WTC11 (cell line): ENCODE results near the gene ZXDC. TPM values are rescaled to one million over a fixed set of nuclear protein-coding genes. Genes with fewer than 3 reads are reported as not detected.

ENCODE experiments used
- ATAC-seq: fragments of 200-7000 bp; cut with Tn5 transposase; 2 replicates; pipeline ENCODE4 v1.10.0; 2021; ENCODE audit warnings: mild to moderate bottlenecking, moderate library complexity
- CTCF ChIA-PET: fragments of 300-600 bp; sonication (Branson Sonifier 250); formaldehyde crosslinking; loops from one replicate; lab custom pipeline; 2021; ENCODE audit warnings: antibody characterized with exemption; lab: Charles Lee
- POLR2A ChIA-PET: fragments of 350-600 bp; sonication (Branson Sonifier 250); formaldehyde crosslinking; loops from one replicate; lab custom pipeline; 2021; ENCODE audit warnings: antibody characterized with exemption; lab: Charles Lee
- DNase-seq: peaks from one replicate; pipeline ENCODE4 v3.0.0; 2021; ENCODE audit warnings: low spot score
- H3K27ac Mint-ChIP-seq: 2 replicates; pipeline ENCODE4 v1.8.0; 2021; ENCODE audit warnings: mixed read lengths
- H3K27me3 Mint-ChIP-seq: 2 replicates; pipeline ENCODE4 v1.8.0; 2021; ENCODE audit warnings: low read depth, mild to moderate bottlenecking, moderate library complexity, mixed read lengths
- H3K36me3 Mint-ChIP-seq: 2 replicates; pipeline ENCODE4 v1.8.0; 2021; ENCODE audit warnings: mixed read lengths
- H3K4me1 Mint-ChIP-seq: 2 replicates; pipeline ENCODE4 v1.8.0; 2022; ENCODE audit warnings: mixed read lengths
- H3K4me3 Mint-ChIP-seq: 2 replicates; pipeline ENCODE4 v1.8.0; 2021; ENCODE audit warnings: mild to moderate bottlenecking, moderate library complexity, mixed read lengths
- H3K9me3 Mint-ChIP-seq: 2 replicates; pipeline ENCODE4 v1.8.0; 2021; ENCODE audit warnings: mixed read lengths
- FOXP1 ChIP-seq: sonication (generic); formaldehyde crosslinking; IDR thresholded peaks from 2 replicates; pipeline ENCODE4 v1.8.0; 2022; ENCODE audit warnings: missing genetic modification reagents, mild to moderate bottlenecking, moderate library complexity, borderline replicate concordance
- IRF2 ChIP-seq: sonication (generic); formaldehyde crosslinking; IDR thresholded peaks from 2 replicates; pipeline ENCODE4 v1.8.0; 2022; ENCODE audit warnings: low read depth, missing genetic modification reagents, borderline replicate concordance
- MXD4 ChIP-seq: fragments of 250-450 bp; sonication (Bioruptor Pico); IDR thresholded peaks from 2 replicates; pipeline ENCODE4 v1.8.0; 2021; ENCODE audit warnings: mild to moderate bottlenecking, moderate library complexity, borderline replicate concordance
- NR3C1 ChIP-seq: sonication (generic); formaldehyde crosslinking; conservative IDR thresholded peaks from 2 replicates; pipeline ENCODE4 v1.8.1; 2023; ENCODE audit warnings: low read depth, mild to moderate bottlenecking, missing genetic modification reagents
- PRRX2 ChIP-seq: fragments of 250-450 bp; sonication (Bioruptor Pico); IDR thresholded peaks from 2 replicates; pipeline ENCODE4 v1.8.0; 2021; ENCODE audit warnings: mild to moderate bottlenecking
- SP1 ChIP-seq: sonication (generic); formaldehyde crosslinking; conservative IDR thresholded peaks from 2 replicates; pipeline ENCODE4 v1.8.1; 2022; ENCODE audit warnings: missing genetic modification reagents
- TEAD1 ChIP-seq: sonication (generic); formaldehyde crosslinking; IDR thresholded peaks from 2 replicates; pipeline ENCODE4 v1.8.0; 2022; ENCODE audit warnings: mild to moderate bottlenecking, missing genetic modification reagents
- ZBTB21 ChIP-seq: sonication (generic); formaldehyde crosslinking; IDR thresholded peaks from 2 replicates; pipeline ENCODE4 v1.8.1; 2023; ENCODE audit warnings: mild to moderate bottlenecking, missing genetic modification reagents, borderline replicate concordance
- ZNF416 ChIP-seq: fragments of 250-450 bp; sonication (Bioruptor Pico); IDR thresholded peaks from 2 replicates; pipeline ENCODE4 v1.9.0; 2021; ENCODE audit warnings: mild to moderate bottlenecking, inconsistent platforms
- ZNF423 ChIP-seq: fragments of 250-450 bp; sonication (Bioruptor Pico); IDR thresholded peaks from 2 replicates; pipeline ENCODE4 v2.1.2; 2022; ENCODE audit warnings: mild to moderate bottlenecking, moderate library complexity
- ZNF671 ChIP-seq: fragments of 250-450 bp; sonication (Bioruptor Pico); IDR thresholded peaks from 2 replicates; pipeline ENCODE4 v1.8.0; 2021; ENCODE audit warnings: mild to moderate bottlenecking
- total RNA-seq: library from RNA; stranded (reverse); gene quantifications from 3 replicates; pipeline ENCODE4 v1.2.3, GENCODE V29; 2021
- TF ChIP-seq, protein P1 (sequence below): sonication (generic); formaldehyde crosslinking; IDR thresholded peaks from 2 replicates; pipeline ENCODE4 v1.8.1; 2023; ENCODE audit warnings: mild to moderate bottlenecking, missing genetic modification reagents, borderline replicate concordance
- TF ChIP-seq, protein P2 (sequence below): sonication (generic); formaldehyde crosslinking; conservative IDR thresholded peaks from 2 replicates; pipeline ENCODE4 v1.8.1; 2023; ENCODE audit warnings: mild to moderate bottlenecking, low read depth, missing genetic modification reagents, moderate library complexity
- TF ChIP-seq, protein P3 (sequence below): sonication (generic); formaldehyde crosslinking; IDR thresholded peaks from 2 replicates; pipeline ENCODE4 v1.8.1; 2022; ENCODE audit warnings: low read depth, missing genetic modification reagents, borderline replicate concordance
- TF ChIP-seq, protein P4 (sequence below): sonication (generic); formaldehyde crosslinking; IDR thresholded peaks from 2 replicates; pipeline ENCODE4 v1.8.1; 2022; ENCODE audit warnings: mild to moderate bottlenecking, missing genetic modification reagents, moderate library complexity, borderline replicate concordance
- TF ChIP-seq, protein P5 (sequence below): fragments of 250-450 bp; sonication (Bioruptor Pico); IDR thresholded peaks from 2 replicates; pipeline ENCODE4 v1.9.0; 2021; ENCODE audit warnings: mild to moderate bottlenecking, borderline replicate concordance
- TF ChIP-seq, protein P6 (sequence below): sonication (generic); formaldehyde crosslinking; IDR thresholded peaks from 2 replicates; pipeline ENCODE4 v1.8.0; 2023; ENCODE audit warnings: missing genetic modification reagents

ZXDC gene
- total RNA-seq, 1 experiment from 2014 or later = 34.7 TPM

DNA sequence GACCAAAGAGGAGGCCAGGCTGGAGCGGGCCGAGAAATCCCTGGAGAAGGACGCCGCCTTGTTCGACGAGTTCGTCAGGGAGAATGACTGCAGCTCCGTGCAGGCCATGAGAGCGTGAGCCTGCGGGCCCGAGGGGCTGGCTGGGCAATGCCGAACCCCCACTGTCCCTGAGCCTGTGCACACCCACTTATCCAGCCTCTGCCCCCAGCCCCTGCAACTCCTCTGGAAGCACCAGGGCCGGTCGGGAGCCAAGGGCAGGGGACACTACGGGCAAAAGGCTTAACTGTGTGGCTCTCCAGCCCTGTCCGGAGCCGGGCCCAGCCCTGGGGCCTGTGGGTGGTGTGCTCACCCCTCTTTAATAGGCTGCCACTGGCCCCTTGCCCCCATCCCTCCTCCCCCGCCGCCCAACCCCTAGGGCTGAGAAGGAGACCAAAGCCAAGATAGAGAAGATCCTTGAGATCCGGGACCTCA lies 57.0 kb downstream of the ZXDC start:
- ATAC-seq = no peak
- H3K27me3 Mint-ChIP-seq = no peaks in the 10 kb centered on the region
- H3K36me3 Mint-ChIP-seq = no peaks in the 10 kb centered on the region
- H3K9me3 Mint-ChIP-seq = no peaks in the 10 kb centered on the region
- peaks cover 23% of the 10 kb centered on the region for H3K4me1 Mint-ChIP-seq
- CTCF ChIA-PET = no interaction called here
- POLR2A ChIA-PET = no interaction called here
- no peak for DNase-seq
- no peak overlapping the region for H3K27ac Mint-ChIP-seq
- TF ChIP-seq, protein P1, sequence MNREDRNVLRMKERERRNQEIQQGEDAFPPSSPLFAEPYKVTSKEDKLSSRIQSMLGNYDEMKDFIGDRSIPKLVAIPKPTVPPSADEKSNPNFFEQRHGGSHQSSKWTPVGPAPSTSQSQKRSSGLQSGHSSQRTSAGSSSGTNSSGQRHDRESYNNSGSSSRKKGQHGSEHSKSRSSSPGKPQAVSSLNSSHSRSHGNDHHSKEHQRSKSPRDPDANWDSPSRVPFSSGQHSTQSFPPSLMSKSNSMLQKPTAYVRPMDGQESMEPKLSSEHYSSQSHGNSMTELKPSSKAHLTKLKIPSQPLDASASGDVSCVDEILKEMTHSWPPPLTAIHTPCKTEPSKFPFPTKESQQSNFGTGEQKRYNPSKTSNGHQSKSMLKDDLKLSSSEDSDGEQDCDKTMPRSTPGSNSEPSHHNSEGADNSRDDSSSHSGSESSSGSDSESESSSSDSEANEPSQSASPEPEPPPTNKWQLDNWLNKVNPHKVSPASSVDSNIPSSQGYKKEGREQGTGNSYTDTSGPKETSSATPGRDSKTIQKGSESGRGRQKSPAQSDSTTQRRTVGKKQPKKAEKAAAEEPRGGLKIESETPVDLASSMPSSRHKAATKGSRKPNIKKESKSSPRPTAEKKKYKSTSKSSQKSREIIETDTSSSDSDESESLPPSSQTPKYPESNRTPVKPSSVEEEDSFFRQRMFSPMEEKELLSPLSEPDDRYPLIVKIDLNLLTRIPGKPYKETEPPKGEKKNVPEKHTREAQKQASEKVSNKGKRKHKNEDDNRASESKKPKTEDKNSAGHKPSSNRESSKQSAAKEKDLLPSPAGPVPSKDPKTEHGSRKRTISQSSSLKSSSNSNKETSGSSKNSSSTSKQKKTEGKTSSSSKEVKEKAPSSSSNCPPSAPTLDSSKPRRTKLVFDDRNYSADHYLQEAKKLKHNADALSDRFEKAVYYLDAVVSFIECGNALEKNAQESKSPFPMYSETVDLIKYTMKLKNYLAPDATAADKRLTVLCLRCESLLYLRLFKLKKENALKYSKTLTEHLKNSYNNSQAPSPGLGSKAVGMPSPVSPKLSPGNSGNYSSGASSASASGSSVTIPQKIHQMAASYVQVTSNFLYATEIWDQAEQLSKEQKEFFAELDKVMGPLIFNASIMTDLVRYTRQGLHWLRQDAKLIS (CRISPR knock-in tag) = no peak
- no peak for TF ChIP-seq IRF2
- TF ChIP-seq ZNF423 = no peak
- TF ChIP-seq, protein P2, sequence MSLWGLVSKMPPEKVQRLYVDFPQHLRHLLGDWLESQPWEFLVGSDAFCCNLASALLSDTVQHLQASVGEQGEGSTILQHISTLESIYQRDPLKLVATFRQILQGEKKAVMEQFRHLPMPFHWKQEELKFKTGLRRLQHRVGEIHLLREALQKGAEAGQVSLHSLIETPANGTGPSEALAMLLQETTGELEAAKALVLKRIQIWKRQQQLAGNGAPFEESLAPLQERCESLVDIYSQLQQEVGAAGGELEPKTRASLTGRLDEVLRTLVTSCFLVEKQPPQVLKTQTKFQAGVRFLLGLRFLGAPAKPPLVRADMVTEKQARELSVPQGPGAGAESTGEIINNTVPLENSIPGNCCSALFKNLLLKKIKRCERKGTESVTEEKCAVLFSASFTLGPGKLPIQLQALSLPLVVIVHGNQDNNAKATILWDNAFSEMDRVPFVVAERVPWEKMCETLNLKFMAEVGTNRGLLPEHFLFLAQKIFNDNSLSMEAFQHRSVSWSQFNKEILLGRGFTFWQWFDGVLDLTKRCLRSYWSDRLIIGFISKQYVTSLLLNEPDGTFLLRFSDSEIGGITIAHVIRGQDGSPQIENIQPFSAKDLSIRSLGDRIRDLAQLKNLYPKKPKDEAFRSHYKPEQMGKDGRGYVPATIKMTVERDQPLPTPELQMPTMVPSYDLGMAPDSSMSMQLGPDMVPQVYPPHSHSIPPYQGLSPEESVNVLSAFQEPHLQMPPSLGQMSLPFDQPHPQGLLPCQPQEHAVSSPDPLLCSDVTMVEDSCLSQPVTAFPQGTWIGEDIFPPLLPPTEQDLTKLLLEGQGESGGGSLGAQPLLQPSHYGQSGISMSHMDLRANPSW = no peak
- TF ChIP-seq FOXP1 (CRISPR knock-in tag) = no peak
- TF ChIP-seq ZNF671 (CRISPR knock-in tag) = no peak
- no peak overlapping the region for H3K4me3 Mint-ChIP-seq

DNA sequence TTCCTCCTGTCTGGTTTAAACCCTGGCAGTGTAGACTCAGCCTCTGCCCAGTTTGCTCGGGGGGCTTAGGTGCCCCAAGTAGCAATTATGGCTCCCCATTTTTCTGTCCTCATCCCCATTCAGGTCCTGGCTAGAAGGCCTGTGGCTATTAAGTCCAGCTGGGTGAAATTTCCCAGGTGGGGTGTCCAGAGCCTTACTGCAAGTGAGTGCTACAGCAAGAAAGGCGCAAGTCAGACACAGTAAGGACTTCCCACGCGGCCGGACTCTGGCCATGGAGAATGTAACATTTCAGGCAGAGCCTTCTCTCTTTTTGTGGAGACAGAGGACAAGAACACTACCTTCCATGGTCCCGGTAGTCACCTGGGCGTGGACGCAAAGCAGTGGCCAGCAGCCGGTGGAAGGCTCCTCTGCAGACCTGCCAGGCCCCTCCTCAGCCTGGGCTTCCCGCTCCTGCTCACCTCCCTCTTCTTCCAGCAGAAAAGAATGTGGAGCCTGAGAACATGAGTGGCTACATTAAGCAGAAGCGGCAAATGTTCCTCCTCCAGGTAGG lies 57.6 kb downstream of the ZXDC start:
- no peaks in the 10 kb centered on the region for H3K27me3 Mint-ChIP-seq
- TF ChIP-seq TEAD1 (CRISPR knock-in tag) (no peak), ZBTB21 (no peak), NR3C1 (no peak), PRRX2 (CRISPR knock-in tag) (no peak), ZNF416 (CRISPR knock-in tag) (no peak), MXD4 (CRISPR knock-in tag) (no peak), SP1 (CRISPR knock-in tag) (no peak)
- TF ChIP-seq, protein P2 = no peak
- TF ChIP-seq, protein P3, sequence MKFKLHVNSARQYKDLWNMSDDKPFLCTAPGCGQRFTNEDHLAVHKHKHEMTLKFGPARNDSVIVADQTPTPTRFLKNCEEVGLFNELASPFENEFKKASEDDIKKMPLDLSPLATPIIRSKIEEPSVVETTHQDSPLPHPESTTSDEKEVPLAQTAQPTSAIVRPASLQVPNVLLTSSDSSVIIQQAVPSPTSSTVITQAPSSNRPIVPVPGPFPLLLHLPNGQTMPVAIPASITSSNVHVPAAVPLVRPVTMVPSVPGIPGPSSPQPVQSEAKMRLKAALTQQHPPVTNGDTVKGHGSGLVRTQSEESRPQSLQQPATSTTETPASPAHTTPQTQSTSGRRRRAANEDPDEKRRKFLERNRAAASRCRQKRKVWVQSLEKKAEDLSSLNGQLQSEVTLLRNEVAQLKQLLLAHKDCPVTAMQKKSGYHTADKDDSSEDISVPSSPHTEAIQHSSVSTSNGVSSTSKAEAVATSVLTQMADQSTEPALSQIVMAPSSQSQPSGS (CRISPR knock-in tag) = no peak
- TF ChIP-seq, protein P4, sequence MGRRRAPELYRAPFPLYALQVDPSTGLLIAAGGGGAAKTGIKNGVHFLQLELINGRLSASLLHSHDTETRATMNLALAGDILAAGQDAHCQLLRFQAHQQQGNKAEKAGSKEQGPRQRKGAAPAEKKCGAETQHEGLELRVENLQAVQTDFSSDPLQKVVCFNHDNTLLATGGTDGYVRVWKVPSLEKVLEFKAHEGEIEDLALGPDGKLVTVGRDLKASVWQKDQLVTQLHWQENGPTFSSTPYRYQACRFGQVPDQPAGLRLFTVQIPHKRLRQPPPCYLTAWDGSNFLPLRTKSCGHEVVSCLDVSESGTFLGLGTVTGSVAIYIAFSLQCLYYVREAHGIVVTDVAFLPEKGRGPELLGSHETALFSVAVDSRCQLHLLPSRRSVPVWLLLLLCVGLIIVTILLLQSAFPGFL (CRISPR knock-in tag) = no peak
- TF ChIP-seq, protein P5, sequence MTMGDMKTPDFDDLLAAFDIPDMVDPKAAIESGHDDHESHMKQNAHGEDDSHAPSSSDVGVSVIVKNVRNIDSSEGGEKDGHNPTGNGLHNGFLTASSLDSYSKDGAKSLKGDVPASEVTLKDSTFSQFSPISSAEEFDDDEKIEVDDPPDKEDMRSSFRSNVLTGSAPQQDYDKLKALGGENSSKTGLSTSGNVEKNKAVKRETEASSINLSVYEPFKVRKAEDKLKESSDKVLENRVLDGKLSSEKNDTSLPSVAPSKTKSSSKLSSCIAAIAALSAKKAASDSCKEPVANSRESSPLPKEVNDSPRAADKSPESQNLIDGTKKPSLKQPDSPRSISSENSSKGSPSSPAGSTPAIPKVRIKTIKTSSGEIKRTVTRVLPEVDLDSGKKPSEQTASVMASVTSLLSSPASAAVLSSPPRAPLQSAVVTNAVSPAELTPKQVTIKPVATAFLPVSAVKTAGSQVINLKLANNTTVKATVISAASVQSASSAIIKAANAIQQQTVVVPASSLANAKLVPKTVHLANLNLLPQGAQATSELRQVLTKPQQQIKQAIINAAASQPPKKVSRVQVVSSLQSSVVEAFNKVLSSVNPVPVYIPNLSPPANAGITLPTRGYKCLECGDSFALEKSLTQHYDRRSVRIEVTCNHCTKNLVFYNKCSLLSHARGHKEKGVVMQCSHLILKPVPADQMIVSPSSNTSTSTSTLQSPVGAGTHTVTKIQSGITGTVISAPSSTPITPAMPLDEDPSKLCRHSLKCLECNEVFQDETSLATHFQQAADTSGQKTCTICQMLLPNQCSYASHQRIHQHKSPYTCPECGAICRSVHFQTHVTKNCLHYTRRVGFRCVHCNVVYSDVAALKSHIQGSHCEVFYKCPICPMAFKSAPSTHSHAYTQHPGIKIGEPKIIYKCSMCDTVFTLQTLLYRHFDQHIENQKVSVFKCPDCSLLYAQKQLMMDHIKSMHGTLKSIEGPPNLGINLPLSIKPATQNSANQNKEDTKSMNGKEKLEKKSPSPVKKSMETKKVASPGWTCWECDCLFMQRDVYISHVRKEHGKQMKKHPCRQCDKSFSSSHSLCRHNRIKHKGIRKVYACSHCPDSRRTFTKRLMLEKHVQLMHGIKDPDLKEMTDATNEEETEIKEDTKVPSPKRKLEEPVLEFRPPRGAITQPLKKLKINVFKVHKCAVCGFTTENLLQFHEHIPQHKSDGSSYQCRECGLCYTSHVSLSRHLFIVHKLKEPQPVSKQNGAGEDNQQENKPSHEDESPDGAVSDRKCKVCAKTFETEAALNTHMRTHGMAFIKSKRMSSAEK (CRISPR knock-in tag) = no peak
- TF ChIP-seq, protein P6, sequence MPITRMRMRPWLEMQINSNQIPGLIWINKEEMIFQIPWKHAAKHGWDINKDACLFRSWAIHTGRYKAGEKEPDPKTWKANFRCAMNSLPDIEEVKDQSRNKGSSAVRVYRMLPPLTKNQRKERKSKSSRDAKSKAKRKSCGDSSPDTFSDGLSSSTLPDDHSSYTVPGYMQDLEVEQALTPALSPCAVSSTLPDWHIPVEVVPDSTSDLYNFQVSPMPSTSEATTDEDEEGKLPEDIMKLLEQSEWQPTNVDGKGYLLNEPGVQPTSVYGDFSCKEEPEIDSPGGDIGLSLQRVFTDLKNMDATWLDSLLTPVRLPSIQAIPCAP (CRISPR knock-in tag) = no peak

More for the DNA sequence above, 57.6 kb downstream of the ZXDC start:
- peaks cover 23% of the 10 kb centered on the region for H3K4me1 Mint-ChIP-seq
- DNase-seq = no peak
- no peak overlapping the region for H3K4me3 Mint-ChIP-seq
- H3K36me3 Mint-ChIP-seq = no peaks in the 10 kb centered on the region
- ChIA-PET POLR2A (no interaction called here), CTCF (interaction anchor here (1.5 kb wide), 1 partner anchor 28 kb away, joined by 3 read pairs; no protein-coding TSS in a partner anchor)
- no peak overlapping the region for H3K27ac Mint-ChIP-seq
- H3K9me3 Mint-ChIP-seq = no peaks in the 10 kb centered on the region
- no peak for ATAC-seq
